Stimulated activated CD4-positive, alpha-beta T cell treated with anti-CD3 and anti-CD28 coated beads, Interleukin-1b, Interleukin-23, amount 100 ng/mL, for 4 hours (primary cell): Measurements from ENCODE around the gene IPPK.

Source experiments
- DNase-seq, 2 donors: peaks; one replicate each; pipeline ENCODE4 v3.0.0-alpha.2; 2020; ENCODE audit warnings: low read depth in 2 of 2

The IPPK gene

GRCh38 chr9:92657296-92658094 lies 12.4 kb downstream of the IPPK start:
- DNase-seq: no peak

- DNase-seq: no peak
Observed at GRCh38 chr9:92656537-92656925, 13.4 kb downstream of the IPPK start.

DNA sequence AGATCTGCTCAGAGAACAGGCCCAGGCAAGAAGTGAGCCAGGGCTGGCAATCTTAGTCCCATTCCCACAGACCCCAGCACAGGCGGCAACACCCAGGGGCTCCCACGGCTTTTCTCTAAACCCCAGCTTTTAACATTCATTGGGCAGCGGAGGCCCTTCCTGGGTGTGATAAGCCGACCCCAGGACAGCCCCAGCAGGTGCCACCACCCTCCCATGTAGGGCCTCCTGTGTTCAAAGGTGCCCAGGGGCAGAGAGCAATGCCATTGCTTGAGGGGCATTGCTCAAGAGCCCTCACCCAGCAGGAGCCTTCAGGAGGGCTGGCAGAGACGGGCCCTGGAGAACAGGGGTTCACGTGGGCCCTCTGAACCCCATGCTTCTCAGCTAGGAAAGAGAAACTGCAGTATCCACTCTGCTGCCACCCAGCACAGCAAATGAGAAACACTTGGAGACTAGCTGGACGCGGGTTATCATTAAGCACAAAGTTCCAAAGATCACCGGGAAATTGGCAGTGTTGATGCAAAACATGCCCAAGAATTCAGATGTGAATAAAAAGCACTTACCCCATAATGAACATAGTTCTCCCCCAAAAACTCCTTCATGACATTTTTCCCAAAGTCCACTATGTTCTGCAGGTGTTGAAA lies 13.9 kb downstream of the IPPK start:
- DNase-seq: no peak

GRCh38 chr9:92655366-92655765 lies 14.6 kb downstream of the IPPK start:
- DNase-seq: no peak

DNA sequence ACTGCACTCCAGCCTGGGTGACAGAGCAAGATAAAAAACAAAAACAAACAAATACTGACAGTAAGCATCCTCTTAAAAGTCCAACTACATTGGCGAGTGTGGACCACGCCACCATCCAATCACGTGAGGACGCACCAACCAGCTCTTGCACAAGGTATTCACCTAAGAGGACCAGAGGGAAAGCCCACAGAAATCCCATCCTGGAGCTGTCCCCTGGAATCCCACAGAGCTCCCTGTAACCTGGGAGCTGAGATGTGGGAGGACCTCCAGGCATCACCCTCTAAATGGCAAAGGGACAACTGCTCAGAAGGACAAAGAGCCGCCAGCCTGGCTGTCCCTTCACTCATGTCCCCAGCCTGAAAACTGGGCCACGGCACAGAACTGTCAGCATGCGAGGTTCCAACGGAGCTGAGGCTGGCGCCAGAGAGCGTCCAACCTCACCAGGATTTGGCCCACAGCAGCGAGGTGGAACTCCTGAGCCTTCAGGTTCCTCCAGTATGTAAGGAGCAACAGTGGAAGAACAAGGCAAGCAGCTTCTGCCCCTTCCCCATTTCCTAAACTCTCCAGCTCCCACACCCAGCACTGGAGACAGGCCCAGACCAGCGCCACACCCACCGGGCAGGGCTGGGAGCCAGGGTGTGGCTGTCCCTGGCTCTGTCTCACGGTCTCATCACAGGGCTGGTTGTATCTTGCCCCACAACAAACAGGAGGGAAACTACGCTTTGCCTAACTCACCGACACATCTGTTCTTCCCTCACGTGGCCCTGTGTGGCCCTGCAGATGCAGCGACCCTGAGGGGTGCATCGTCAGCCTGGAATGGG lies 15.2 kb downstream of the IPPK start:
- no peak for DNase-seq

DNA sequence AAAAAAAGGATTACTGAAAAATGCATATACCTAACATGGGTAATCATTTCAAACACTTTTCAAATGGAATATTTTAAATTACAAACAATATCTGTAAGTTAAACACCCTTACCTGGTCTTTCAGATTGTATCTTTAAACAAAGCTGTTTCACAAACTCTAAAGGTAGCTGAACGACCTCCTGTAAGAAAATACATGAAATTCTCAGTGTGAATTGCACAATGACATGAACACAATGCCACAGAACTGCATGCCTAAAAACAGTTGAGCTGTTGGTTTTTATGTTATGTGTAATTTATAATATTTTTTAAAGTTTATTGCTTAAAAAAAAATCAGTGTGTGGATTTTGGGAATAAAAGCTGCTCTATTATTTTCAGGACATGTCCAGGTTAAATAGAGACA lies 17.5 kb downstream of the IPPK start:
- DNase-seq: no peak

DNA sequence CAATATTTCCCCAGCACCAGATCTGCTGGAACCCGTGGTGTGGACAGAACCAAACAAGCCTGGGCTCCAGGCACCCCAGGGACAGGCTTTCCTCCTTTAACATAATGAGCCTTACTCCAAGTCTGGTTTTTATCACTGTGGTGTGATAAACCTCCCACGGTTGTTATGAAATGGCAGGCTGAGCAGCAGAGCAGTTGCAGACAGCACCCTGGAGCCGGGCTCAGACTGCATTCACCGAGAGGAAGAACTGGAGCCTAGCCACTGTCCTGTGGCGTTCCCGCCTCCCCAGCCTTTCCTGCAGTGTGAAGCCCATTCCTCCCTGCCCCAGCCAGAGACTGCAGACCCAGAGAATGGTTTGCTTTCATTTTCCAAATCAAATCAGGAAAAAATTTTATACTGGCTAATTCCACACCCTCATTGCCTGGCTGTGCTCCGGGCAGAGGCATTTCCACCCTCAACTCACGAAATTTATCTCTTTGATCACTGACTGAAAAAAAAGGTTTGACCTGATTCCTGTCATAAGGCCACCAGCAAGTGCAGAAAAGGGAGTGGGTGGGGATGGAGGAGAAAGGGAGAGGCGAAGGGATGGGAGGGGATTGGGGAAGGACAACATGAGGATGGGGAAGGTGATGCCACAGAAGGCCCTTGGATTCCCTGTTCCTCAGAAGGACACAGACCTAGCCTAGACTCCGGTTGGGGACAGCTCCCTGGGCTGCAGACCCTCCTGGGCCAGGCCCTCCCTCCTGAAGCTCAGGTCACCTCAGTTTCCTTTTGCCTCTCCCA lies 18.9 kb downstream of the IPPK start:
- DNase-seq: no peak

DNA sequence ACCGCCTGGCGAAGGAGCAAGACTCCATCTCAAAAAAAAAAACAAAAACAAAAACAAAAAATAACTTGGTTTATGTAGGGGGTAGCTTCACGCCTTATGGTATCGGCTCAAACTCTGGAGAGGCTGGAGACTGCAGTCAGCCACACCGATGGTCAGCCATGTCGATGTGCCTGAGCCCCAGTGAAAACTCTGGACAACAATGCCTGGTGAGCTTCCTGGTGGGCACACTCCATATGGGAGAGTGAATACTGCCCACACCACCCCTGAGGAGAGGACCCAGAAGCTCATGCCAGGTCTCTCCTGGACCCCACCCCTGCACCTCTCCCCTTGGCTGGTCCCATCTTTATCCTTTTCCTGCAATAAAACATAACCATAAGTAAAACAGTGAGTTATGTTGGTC lies 19.6 kb downstream of the IPPK start:
- DNase-seq: no peak

- DNase-seq: no peak
Observed at GRCh38 chr9:92649007-92649406, 20.9 kb downstream of the IPPK start.

DNA sequence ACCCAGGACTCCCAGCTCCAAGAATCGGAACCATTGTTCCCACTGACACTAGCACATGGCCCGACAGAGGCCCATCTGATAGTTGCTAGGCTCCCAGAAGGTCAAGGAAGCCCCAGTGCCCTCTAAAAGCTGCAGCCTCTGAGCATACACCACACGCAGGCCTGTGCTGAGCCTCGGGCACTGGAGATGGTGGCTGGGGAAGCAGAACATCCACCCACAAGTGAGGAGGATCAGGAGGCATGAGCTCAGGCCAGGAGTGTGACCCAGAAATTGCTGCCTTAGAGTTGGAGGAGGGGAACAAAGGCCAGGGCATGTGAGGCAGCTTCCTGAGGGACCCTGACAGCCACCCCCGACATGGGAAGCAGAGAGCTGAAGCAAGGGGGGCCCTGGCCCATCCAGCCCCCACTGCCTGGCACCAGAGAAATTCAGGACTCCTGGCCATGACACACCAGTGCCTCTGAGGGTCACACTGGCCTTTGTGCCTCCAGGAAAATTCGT lies 21.4 kb downstream of the IPPK start:
- no peak for DNase-seq

GRCh38 chr9:92647671-92648473 lies 22.1 kb downstream of the IPPK start:
- no peak for DNase-seq

DNA sequence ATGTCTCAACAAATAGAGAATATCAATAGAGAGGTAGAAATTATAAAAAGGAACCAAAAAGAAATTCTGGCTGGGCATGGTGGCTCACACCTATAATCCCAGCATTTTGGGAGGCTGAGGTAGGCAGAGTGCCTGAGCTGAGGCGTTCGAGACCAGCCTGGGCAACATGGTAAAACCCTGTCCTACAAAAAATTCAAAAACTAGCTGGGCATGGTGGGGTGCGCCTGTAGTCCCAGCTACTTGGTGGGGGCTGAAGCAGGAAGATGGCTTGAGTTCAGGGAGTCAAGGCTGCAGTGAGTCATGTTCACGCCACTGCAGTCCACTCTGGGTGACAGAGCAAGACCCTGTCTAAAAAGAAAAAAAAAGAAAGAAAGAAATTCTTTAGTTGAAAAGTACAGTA lies 24.9 kb downstream of the IPPK start:
- DNase-seq: no peak

DNA sequence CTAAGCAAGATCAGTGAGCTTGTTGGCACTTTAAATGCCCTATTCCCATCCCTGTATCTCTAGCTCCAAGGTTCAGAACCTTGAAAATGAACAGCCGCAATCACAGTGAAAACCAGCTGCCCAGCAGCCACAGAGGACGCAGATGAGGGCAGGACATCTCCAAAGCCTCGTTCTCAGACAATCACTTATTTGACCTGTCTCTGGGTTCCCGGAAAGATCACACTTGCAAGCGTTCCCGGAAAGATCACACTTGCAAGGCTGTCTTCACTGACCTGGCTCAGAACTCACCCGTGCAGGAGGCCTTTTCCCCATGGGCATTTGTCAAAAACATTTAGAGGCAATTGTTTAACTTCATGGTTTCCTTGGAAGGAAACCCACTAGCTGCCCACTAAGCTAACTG lies 25.7 kb downstream of the IPPK start:
- no peak for DNase-seq

DNA sequence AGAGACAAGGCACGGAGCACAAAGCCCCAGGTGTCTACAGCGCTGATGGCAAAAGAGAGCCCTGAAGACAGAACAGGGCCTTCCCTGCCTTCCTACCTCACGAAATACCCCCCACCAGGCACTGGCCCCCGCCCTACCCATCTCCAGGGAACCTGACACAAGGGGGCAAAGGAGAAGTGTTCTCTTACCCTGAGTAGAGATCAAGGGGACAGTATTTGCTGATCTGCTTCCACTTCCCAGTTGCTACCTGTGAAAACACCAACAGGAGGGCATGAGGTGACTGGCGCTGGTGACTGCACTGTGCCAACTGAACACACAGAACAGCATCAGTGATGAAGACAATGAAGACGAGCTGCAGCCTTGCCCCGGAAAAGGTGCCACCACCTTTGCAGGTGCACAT lies 27.4 kb downstream of the IPPK start:
- no peak for DNase-seq

- no peak for DNase-seq
Observed at GRCh38 chr9:92642041-92642451, 27.9 kb downstream of the IPPK start.

DNA sequence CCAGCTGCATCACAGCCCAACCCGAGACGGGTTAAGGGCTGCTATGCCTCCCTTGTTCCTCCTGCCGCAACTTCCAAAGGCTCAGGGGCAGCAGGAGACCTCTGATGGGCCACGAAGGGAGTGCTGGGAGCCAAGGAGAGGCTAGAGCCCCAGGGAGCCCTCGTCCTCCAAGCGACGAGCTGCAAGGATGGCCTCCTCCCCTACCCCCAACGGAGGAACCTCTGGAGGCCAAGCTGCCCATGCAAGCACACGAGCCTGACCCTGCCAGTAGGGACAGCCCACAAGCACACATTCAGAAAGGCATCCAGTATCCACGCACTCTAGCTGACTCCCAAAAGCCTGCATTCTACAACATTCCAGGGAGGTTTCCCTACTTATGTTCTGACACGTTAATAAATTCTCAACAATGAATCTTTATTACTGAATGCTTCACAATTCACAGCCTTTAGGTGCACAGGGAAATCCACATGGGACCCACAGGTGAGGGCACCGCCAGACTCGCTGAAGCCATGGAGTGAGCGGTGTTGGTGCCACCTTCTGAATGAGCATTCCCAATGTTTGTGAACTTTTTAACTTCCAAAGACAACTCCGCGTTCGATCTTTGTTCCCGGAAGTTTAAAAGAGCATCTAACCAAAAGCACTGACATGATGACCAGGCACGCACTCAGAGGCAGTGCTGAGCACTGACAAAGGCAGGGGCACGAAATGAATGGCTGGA lies 28.7 kb downstream of the IPPK start:
- DNase-seq: no peak

DNA sequence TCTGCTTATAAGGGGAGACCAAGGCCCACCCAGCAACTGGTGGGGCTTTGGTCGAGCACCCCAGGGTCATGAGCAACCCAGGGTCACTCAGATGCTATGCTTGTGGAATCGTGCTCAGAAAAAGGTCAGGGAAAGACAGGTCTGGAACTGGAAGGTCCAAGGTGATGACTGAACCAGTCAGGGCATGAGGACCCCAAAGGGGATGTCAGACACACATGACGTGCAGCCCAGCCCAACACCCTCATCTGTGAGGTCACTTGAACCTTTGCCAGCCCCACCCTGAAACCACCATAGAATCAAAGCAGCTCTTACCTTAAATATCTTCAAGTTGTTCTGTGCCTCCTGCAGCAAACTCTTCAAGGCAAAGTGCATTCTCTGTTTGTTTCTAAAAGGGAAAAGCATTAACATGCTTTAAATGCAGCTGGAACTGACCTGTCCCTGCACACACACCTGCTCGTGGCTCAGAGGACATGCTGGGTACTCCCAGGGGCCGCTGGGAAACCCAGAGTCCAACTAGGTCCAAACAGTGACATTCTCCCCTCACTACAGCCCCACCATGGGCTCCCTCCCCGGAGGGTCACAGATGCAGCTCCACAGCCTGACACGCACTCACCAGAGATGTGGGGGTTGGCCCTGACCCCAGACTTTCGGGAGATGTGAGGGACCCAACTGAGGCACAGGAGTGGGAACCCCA lies 29.4 kb downstream of the IPPK start:
- no peak for DNase-seq

- no peak for DNase-seq
Observed at GRCh38 chr9:92639791-92640271, 30.1 kb downstream of the IPPK start.

DNA sequence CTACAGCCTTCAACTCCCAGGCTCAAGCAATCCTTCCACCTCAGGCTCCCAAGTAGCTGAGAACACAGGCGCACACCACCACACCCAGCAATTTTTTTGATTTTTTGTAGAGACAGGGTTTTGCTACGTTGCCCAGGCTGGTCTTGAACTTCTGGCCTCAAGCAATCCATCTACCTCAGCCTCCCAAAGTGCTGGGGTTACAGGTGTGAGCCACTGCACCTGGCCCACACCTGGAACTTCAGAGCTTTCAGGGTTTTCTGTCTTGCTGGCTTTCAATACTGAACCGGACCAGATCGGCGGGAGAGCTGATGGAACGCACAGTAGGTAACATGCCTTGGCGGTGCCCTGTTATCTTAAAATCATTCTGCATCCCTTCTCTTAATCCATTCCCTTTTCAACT lies 30.8 kb downstream of the IPPK start:
- no peak for DNase-seq
